NCI-H524 treated with DMSO at 0.1 percent for 48 hours (cell line): Measurements from ENCODE around the gene GLUD1.
"Not testable (repeated sequence)": the region's sequence is repeated elsewhere in the genome, so short reads cannot be mapped to it uniquely, and the experiment has no call there.

Source experiments
- DNase-seq: peaks from one replicate; lab custom pipeline; 2025; lab: John Stamatoyannopoulos, UW

Gene GLUD1

GRCh38 chr10:87043579-87043978 lies 51.1 kb downstream of the GLUD1 start:
- DNase-seq = not testable (repeated sequence)

- no peak for DNase-seq
Observed at GRCh38 chr10:87038786-87039185, 55.9 kb downstream of the GLUD1 start.

GRCh38 chr10:87038286-87038717 lies 56.3 kb downstream of the GLUD1 start:
- no peak for DNase-seq

- DNase-seq = no peak
Observed at GRCh38 chr10:87036623-87037022, 58.0 kb downstream of the GLUD1 start.

GRCh38 chr10:87030912-87031635 lies 63.6 kb downstream of the GLUD1 start:
- DNase-seq = no peak

GRCh38 chr10:87030419-87030818 lies 64.2 kb downstream of the GLUD1 start:
- DNase-seq = not testable (repeated sequence)

- DNase-seq = not testable (repeated sequence)
Observed at GRCh38 chr10:87026747-87027508, 67.7 kb downstream of the GLUD1 start.

- DNase-seq = not testable (repeated sequence)
Observed at GRCh38 chr10:87025285-87025958, 69.2 kb downstream of the GLUD1 start.

- not testable (repeated sequence) for DNase-seq
Observed at GRCh38 chr10:87020056-87020455, 74.6 kb downstream of the GLUD1 start, which contains the start of gene FAM25A. Gene FAM25A (plus strand): TSS chr10:87020294. CDS start chr10:87020325, 31 bp downstream.

- DNase-seq = not testable (repeated sequence)
Observed at GRCh38 chr10:87019504-87019903, 75.1 kb downstream of the GLUD1 start.

GRCh38 chr10:87019066-87019465 lies 75.6 kb downstream of the GLUD1 start:
- not testable (repeated sequence) for DNase-seq

GRCh38 chr10:87018127-87018526 lies 76.5 kb downstream of the GLUD1 start:
- not testable (repeated sequence) for DNase-seq

GRCh38 chr10:87014986-87015716 lies 79.5 kb downstream of the GLUD1 start:
- not testable (repeated sequence) for DNase-seq

GRCh38 chr10:87013528-87013927 lies 81.1 kb downstream of the GLUD1 start:
- not testable (repeated sequence) for DNase-seq

- not testable (repeated sequence) for DNase-seq
Observed at GRCh38 chr10:87009134-87009696, 85.4 kb downstream of the GLUD1 start.

GRCh38 chr10:87008303-87008702 lies 86.3 kb downstream of the GLUD1 start:
- not testable (repeated sequence) for DNase-seq

GRCh38 chr10:87007674-87008073 lies 87.0 kb downstream of the GLUD1 start:
- DNase-seq = not testable (repeated sequence)

- not testable (repeated sequence) for DNase-seq
Observed at GRCh38 chr10:87007124-87007523, 87.5 kb downstream of the GLUD1 start.

GRCh38 chr10:87000491-87000890 lies 94.2 kb downstream of the GLUD1 start:
- no peak for DNase-seq
